GM23338 (cell line): ENCODE results near the gene TPX2. TPM values are rescaled to one million over a fixed set of nuclear protein-coding genes. Genes with fewer than 3 reads are reported as not detected.

Experiments used
- ATAC-seq: fragments of 200-7000 bp; cut with Tn5 transposase; 3 replicates; pipeline ENCODE4 v1.9.1; 2020
- DNase-seq: peaks from one replicate; pipeline ENCODE4 v3.0.0-alpha.2; 2015; ENCODE audit warnings: low spot score
- H2AFZ ChIP-seq: fragments of 200-600 bp; sonication (generic); 2 replicates; pipeline ENCODE4 v1.8.0; 2016; ENCODE audit warnings: antibody characterized with exemption, mild to moderate bottlenecking, moderate library complexity
- H3F3A ChIP-seq: fragments of 200-600 bp; sonication (generic); replicated peaks from 2 replicates; pipeline ENCODE4 v1.8.0; 2017; ENCODE audit warnings: antibody characterized with exemption, mixed run types, low read depth
- H3K27ac ChIP-seq: fragments of 200-600 bp; sonication (generic); 2 replicates; pipeline ENCODE4 v1.6.1; 2016; ENCODE audit warnings: low read depth
- H3K27me3 ChIP-seq: fragments of 200-600 bp; sonication (generic); 2 replicates; pipeline ENCODE4 v1.8.0; 2016; ENCODE audit warnings: mild to moderate bottlenecking, mixed run types, moderate library complexity; ENCODE audit not compliant: insufficient read depth
- H3K36me3 ChIP-seq: fragments of 200-600 bp; sonication (generic); 2 replicates; pipeline ENCODE4 v1.8.0; 2016; ENCODE audit warnings: mild to moderate bottlenecking; ENCODE audit not compliant: insufficient read depth
- H3K4me1 ChIP-seq: fragments of 200-600 bp; sonication (generic); 2 replicates; pipeline ENCODE4 v1.8.0; 2016; ENCODE audit warnings: mild to moderate bottlenecking, moderate library complexity; ENCODE audit not compliant: insufficient read depth
- H3K4me2 ChIP-seq: fragments of 200-600 bp; sonication (generic); 2 replicates; pipeline ENCODE4 v1.7.1; 2017; ENCODE audit warnings: mixed run types
- H3K4me3 ChIP-seq: fragments of 200-600 bp; sonication (generic); 2 replicates; pipeline ENCODE4 v1.6.1; 2016; ENCODE audit warnings: mixed run types
- H3K79me2 ChIP-seq: fragments of 200-600 bp; sonication (generic); replicated peaks from 2 replicates; pipeline ENCODE4 v1.8.0; 2017; ENCODE audit warnings: mild to moderate bottlenecking; ENCODE audit not compliant: insufficient read depth
- H3K9me2 ChIP-seq: fragments of 200-600 bp; sonication (generic); 2 replicates; pipeline ENCODE4 v1.8.0; 2017; ENCODE audit not compliant: insufficient read depth
- H4K20me1 ChIP-seq: fragments of 200-600 bp; sonication (generic); replicated peaks from 2 replicates; pipeline ENCODE4 v1.8.0; 2017; ENCODE audit warnings: mild to moderate bottlenecking; ENCODE audit not compliant: insufficient read depth
- H3K27ac Mint-ChIP-seq: 2 replicates; pipeline ENCODE4 v1.8.0; 2020; ENCODE audit warnings: inconsistent platforms, mild to moderate bottlenecking, moderate library complexity, mixed read lengths
- H3K27me3 Mint-ChIP-seq: 3 replicates; pipeline ENCODE4 v1.8.0; 2022; ENCODE audit warnings: low read depth, mild to moderate bottlenecking, moderate library complexity, mixed read lengths, inconsistent platforms; ENCODE audit not compliant: insufficient read depth, poor library complexity
- H3K36me3 Mint-ChIP-seq: 3 replicates; pipeline ENCODE4 v1.8.0; 2021; ENCODE audit warnings: low read depth, mild to moderate bottlenecking, inconsistent platforms, moderate library complexity, mixed read lengths
- H3K4me1 Mint-ChIP-seq: 3 replicates; pipeline ENCODE4 v1.8.0; 2020; ENCODE audit warnings: mild to moderate bottlenecking, inconsistent platforms, mixed read lengths
- H3K4me3 Mint-ChIP-seq: 3 replicates; pipeline ENCODE4 v1.8.0; 2021; ENCODE audit warnings: moderate library complexity, mild to moderate bottlenecking, inconsistent platforms, mixed read lengths
- H3K9me3 Mint-ChIP-seq: 3 replicates; pipeline ENCODE4 v1.8.0; 2020; ENCODE audit warnings: moderate library complexity, mild to moderate bottlenecking, inconsistent platforms, mixed read lengths
- CREB1 ChIP-seq: fragments of 250-450 bp; sonication (Bioruptor Pico); IDR thresholded peaks from 2 replicates; pipeline ENCODE4 v1.5.0; 2020; ENCODE audit warnings: low read depth, mild to moderate bottlenecking, moderate library complexity
- EZH2 ChIP-seq: fragments of 200-600 bp; sonication (generic); IDR thresholded peaks from one replicate; pipeline ENCODE4 v1.8.0; 2017; ENCODE audit warnings: antibody characterized with exemption, mild to moderate bottlenecking, low read depth; ENCODE audit not compliant: unreplicated experiment
- EZH2phosphoT487 ChIP-seq: fragments of 200-600 bp; sonication (generic); IDR thresholded peaks from one replicate; pipeline ENCODE4 v1.8.1; 2018; ENCODE audit warnings: antibody characterized with exemption; ENCODE audit not compliant: unreplicated experiment
- JUNB ChIP-seq: IDR thresholded peaks from one replicate; pipeline ENCODE4 v1.6.1; 2016; ENCODE audit warnings: antibody characterized with exemption; ENCODE audit not compliant: unreplicated experiment
- NANOG ChIP-seq: IDR thresholded peaks from 2 replicates; pipeline ENCODE4 v1.6.1; 2016; ENCODE audit warnings: antibody characterized with exemption, borderline replicate concordance
- STAT1 ChIP-seq: IDR thresholded peaks from one replicate; pipeline ENCODE4 v1.6.1; 2016; ENCODE audit warnings: antibody characterized with exemption; ENCODE audit not compliant: unreplicated experiment
- ZNF114 ChIP-seq: fragments of 250-450 bp; sonication (Bioruptor Pico); IDR thresholded peaks from 2 replicates; pipeline ENCODE4 v1.5.0; 2020; ENCODE audit warnings: mild to moderate bottlenecking, moderate library complexity
- ZNF331 ChIP-seq: fragments of 250-450 bp; sonication (Bioruptor Pico); IDR thresholded peaks from 2 replicates; pipeline ENCODE4 v1.5.0; 2020; ENCODE audit warnings: low read depth, mild to moderate bottlenecking, moderate library complexity
- polyA plus RNA-seq: library from polyadenylated mRNA; unstranded; fragments of >200 nt; fragmentation: Nextera tagmentation; extraction: Ambion mirVana; gene quantifications from 2 replicates; pipeline ENCODE4 v1.2.1, GENCODE V29; 2016
- total RNA-seq: library from RNA; depleted of rRNA; stranded (reverse); fragments of >200 nt; shearing (Covaris generic); gene quantifications from 2 replicates; pipeline ENCODE4 v1.2.3, GENCODE V29; 2014
- TF ChIP-seq, protein P1 (sequence below): IDR thresholded peaks from one replicate; pipeline ENCODE4 v1.6.1; 2018; ENCODE audit warnings: antibody characterized with exemption; ENCODE audit not compliant: unreplicated experiment
- TF ChIP-seq, protein P2 (sequence below): IDR thresholded peaks from 2 replicates; pipeline ENCODE4 v1.6.1; 2016; ENCODE audit warnings: antibody characterized with exemption
- TF ChIP-seq, protein P3 (sequence below), 2 experiments: fragments of 200-600 bp in 1 of 2; sonication (generic) in 1 of 2; conservative IDR thresholded peaks; 2 replicates each; pipeline versions ENCODE4 v1.5.1 to v1.6.1; 2016 to 2017; ENCODE audit warnings: antibody characterized with exemption in 2 of 2, low read depth in 2 of 2, mild to moderate bottlenecking in 2 of 2, moderate library complexity in 1 of 2

The TPX2 gene
- total and polyA plus RNA-seq, 2 experiments from 2014 or later = 101 to 159 TPM

DNA sequence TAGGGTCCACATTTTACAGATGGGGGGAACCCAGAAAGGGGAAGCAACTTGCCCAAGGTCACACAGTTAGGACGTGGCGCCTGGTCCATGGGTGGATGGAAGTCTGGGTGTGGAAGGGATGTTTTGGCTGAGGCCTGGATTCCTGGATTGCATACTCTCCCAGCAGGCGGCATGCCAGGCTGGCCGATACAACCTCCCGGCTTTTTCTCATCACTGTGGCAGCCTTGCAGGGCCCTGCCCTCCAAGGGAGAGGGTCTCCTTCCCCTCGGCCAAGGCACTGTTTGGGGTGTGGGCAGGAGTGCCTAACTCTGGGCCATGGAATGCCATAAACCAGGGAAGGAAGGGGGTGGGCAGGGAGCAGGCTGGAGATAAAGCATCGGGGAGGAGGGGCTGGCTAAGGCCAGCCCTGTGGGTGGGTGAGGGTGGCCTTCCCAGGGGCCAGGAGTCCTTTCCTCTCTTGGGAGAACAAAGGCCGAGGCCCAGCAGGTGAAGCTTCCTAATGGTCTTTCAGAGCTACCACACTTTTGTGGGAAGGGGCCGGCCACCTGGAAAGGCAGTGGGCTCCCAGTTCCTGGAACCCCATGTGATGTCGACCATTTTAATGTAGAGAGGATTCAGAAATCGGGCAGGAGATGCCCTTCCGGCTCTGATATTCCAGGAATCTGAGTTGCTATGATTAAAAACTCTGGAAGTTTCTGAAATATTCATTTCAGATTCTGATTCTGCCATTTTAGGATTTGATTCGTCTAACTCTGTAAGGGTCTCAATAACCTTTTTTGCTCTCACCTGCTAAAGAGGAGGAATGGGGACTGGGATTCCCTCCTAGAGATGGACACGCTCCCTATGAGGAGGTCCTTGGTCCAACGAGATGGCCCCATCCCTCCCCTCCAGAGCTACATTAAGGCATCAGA, 102.1 kb downstream of the TPX2 start (continued):
- TF ChIP-seq, protein P1, sequence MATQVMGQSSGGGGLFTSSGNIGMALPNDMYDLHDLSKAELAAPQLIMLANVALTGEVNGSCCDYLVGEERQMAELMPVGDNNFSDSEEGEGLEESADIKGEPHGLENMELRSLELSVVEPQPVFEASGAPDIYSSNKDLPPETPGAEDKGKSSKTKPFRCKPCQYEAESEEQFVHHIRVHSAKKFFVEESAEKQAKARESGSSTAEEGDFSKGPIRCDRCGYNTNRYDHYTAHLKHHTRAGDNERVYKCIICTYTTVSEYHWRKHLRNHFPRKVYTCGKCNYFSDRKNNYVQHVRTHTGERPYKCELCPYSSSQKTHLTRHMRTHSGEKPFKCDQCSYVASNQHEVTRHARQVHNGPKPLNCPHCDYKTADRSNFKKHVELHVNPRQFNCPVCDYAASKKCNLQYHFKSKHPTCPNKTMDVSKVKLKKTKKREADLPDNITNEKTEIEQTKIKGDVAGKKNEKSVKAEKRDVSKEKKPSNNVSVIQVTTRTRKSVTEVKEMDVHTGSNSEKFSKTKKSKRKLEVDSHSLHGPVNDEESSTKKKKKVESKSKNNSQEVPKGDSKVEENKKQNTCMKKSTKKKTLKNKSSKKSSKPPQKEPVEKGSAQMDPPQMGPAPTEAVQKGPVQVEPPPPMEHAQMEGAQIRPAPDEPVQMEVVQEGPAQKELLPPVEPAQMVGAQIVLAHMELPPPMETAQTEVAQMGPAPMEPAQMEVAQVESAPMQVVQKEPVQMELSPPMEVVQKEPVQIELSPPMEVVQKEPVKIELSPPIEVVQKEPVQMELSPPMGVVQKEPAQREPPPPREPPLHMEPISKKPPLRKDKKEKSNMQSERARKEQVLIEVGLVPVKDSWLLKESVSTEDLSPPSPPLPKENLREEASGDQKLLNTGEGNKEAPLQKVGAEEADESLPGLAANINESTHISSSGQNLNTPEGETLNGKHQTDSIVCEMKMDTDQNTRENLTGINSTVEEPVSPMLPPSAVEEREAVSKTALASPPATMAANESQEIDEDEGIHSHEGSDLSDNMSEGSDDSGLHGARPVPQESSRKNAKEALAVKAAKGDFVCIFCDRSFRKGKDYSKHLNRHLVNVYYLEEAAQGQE = no peak
- no peak for TF ChIP-seq EZH2
- no peak for TF ChIP-seq EZH2phosphoT487
- no peak for TF ChIP-seq NANOG
- TF ChIP-seq ZNF331 (CRISPR knock-in tag) = no peak
- TF ChIP-seq ZNF114 (CRISPR knock-in tag) = no peak
- TF ChIP-seq, protein P2, sequence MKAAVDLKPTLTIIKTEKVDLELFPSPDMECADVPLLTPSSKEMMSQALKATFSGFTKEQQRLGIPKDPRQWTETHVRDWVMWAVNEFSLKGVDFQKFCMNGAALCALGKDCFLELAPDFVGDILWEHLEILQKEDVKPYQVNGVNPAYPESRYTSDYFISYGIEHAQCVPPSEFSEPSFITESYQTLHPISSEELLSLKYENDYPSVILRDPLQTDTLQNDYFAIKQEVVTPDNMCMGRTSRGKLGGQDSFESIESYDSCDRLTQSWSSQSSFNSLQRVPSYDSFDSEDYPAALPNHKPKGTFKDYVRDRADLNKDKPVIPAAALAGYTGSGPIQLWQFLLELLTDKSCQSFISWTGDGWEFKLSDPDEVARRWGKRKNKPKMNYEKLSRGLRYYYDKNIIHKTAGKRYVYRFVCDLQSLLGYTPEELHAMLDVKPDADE = no peak
- no peak for TF ChIP-seq CREB1 (CRISPR knock-in tag)
- TF ChIP-seq, protein P3, sequence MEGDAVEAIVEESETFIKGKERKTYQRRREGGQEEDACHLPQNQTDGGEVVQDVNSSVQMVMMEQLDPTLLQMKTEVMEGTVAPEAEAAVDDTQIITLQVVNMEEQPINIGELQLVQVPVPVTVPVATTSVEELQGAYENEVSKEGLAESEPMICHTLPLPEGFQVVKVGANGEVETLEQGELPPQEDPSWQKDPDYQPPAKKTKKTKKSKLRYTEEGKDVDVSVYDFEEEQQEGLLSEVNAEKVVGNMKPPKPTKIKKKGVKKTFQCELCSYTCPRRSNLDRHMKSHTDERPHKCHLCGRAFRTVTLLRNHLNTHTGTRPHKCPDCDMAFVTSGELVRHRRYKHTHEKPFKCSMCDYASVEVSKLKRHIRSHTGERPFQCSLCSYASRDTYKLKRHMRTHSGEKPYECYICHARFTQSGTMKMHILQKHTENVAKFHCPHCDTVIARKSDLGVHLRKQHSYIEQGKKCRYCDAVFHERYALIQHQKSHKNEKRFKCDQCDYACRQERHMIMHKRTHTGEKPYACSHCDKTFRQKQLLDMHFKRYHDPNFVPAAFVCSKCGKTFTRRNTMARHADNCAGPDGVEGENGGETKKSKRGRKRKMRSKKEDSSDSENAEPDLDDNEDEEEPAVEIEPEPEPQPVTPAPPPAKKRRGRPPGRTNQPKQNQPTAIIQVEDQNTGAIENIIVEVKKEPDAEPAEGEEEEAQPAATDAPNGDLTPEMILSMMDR (conservative IDR thresholded peaks at IDR 0.05; ENCODE audit: low read depth in 2 of 2) = no peak

DNA sequence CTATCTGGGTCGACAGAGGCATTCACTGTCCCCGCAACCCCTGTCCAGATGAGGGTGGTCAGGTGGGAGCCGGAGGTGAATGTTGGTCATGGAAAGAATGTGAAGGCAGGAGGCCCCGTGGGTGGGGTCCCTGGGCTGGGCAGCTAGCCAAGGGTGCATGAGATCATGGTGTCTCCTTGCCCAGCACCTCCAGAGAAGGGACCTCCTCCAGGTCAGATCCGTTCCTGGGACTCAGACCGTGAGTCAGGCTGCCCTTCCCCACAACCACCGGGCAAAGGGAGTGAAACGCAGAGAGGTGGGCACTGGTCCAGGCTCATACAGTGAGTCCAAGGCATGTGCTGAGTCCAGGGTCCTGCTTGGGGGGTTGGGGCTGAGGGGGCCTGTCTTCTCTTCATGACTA, 102.8 kb downstream of the TPX2 start:
- Histone ChIP-seq H3K36me3 (no peaks in the 10 kb centered on the region), H4K20me1 (no peaks in the 10 kb centered on the region), H3F3A (0 out of 2 replicates have a peak, but pooled peaks cover 2% of the 10 kb centered on the region), H2AFZ (no peak overlapping the region; the same call in 1 of the 2 replicates), H3K79me2 (no peaks in the 10 kb centered on the region), H3K4me2 (0 out of 2 replicates have a peak overlapping the region, but pooled peaks have one; percentile 35), H3K4me3 (no peak overlapping the region), H3K4me1 (peaks cover 21% of the 10 kb centered on the region; the same call in 1 of the 2 replicates), H3K9me2 (0 out of 2 replicates have a peak, but pooled peaks cover 5% of the 10 kb centered on the region), H3K27ac (no peak overlapping the region), H3K27me3 (0 out of 2 replicates have a peak, but pooled peaks cover under 1% of the 10 kb centered on the region)
- Mint-ChIP-seq H3K9me3 (peaks cover 15% of the 10 kb centered on the region; the same call in 2 of the 3 replicates), H3K27me3 (peaks cover 3% of the 10 kb centered on the region), H3K36me3 (no peaks in the 10 kb centered on the region), H3K27ac (no peak overlapping the region), H3K4me1 (peaks cover 24% of the 10 kb centered on the region), H3K4me3 (no peak overlapping the region)
- no peak for ATAC-seq
- no peak for DNase-seq
- TF ChIP-seq STAT1 = no peak
- no peak for TF ChIP-seq CREB1 (CRISPR knock-in tag)
- TF ChIP-seq JUNB = no peak
